ENCODE measurements around the gene PLEKHB2. TPM values are rescaled to one million over a fixed set of nuclear protein-coding genes. Genes with fewer than 3 reads are reported as not detected.

Gene PLEKHB2
- total and polyA plus RNA-seq, 2 of the 8 experiments (the other 6 are each of a cell fraction or from before 2014, with no cell fraction given): 42.4 to 54.8 TPM

DNA sequence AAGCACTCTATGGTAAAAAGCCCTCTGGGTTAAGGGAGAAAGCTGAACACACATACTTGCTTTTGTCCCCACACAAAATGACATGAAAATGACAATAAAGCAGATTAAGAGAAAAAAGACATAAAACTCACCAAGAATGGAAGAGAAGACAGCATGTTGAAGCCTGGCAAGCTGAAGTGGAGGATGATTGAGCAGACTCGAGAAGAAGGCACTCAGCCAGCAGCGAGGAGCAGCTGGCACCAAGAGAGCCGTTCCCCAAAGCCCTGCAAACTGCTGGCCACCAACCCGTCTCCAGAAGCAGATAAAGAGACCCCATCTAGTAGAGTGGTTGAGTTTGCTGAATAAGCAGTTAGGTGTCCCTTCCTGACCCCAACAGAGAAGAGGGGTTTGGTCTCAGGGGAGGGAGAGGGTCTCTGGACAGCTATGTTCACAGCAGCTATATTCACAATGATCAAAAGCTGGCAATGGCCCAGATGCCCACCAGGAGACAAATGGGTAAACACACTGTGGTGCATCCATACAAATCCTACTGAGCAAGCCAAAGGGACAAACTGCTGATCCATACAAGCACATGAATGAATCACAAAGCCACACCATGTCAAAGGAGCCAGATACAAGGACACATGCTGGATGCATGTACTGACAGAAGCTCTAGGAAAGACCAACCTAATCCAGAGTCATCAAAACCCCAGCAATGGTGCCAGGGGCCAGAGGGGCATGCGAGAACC is 48.8 kb upstream of the PLEKHB2 start:
- Histone ChIP-seq H3K14ac (ENCODE audit: insufficient read length) (no peak overlapping the region), H4K5ac (ENCODE audit: insufficient read length, low read depth, low read length) (no peak overlapping the region), H3K79me1 (ENCODE audit: low read depth, low read length) (peaks cover 22% of the 10 kb centered on the region), H3K18ac (ENCODE audit: extremely low read depth, low read length) (no peak overlapping the region), H3K23ac (ENCODE audit: insufficient read length) (no peak overlapping the region), H3K23me2 (ENCODE audit: low read depth, low read length) (no peaks in the 10 kb centered on the region), H2BK20ac (ENCODE audit: low read length) (no peak overlapping the region), H3K9ac (replicated peaks in 1 of 4; ENCODE audit: extremely low read depth in 1 of 4, low read depth in 3 of 4, low read length in 3 of 4) (no peak overlapping the region; a peak in 1 of 7 replicates), H4K91ac (replicated peaks; ENCODE audit: insufficient read length, low read length) (no peak overlapping the region), H2AK5ac (ENCODE audit: low read depth, low read length) (no peak overlapping the region), H2BK15ac (ENCODE audit: low read length) (no peak overlapping the region), H3K27me3 (replicated peaks in 1 of 4; ENCODE audit: control insufficient read depth in 3 of 4, extremely low read depth in 1 of 4, insufficient read depth in 3 of 4, low read length in 3 of 4) (no peaks in the 10 kb centered on the region), H3K4me3 (ENCODE audit: extremely low read depth in 1 of 4, insufficient read depth in 2 of 4, low read depth in 3 of 4, low read length in 4 of 4) (no peak overlapping the region), H2BK120ac (replicated peaks; ENCODE audit: low read depth, low read length) (no peak overlapping the region), H3K4me2 (ENCODE audit: insufficient read depth in 1 of 2, low read depth in 2 of 2, low read length in 2 of 2) (no peak overlapping the region), H3K4ac (replicated peaks; ENCODE audit: insufficient read length, low read depth, low read length) (no peak overlapping the region), H2BK12ac (ENCODE audit: low read depth, low read length) (no peak overlapping the region), H3K27ac (ENCODE audit: low read depth, low read length) (no peak overlapping the region), H2BK5ac (ENCODE audit: low read depth, low read length) (no peak overlapping the region), H3K9me3 (ENCODE audit: insufficient read depth in 2 of 2, low read depth in 1 of 2, low read length in 1 of 2) (no peaks in the 10 kb centered on the region), H4K8ac (ENCODE audit: extremely low read depth, insufficient read depth, low read length) (no peak overlapping the region), H3K4me1 (replicated peaks in 1 of 4; ENCODE audit: control insufficient read depth in 3 of 4, insufficient read depth in 4 of 4, low read length in 3 of 4) (peaks cover 0 to 2% (median 0%) of the 10 kb centered on the region in 4 experiments; a peak in 1 of 7 replicates), H4K20me1 (replicated peaks in 1 of 2; ENCODE audit: control insufficient read depth in 1 of 2, insufficient read depth in 2 of 2, low read length in 2 of 2) (peaks cover 17 to 39% of the 10 kb centered on the region in 2 experiments), H3K79me2 (ENCODE audit: control insufficient read depth in 1 of 2, insufficient read depth in 2 of 2, low read length in 2 of 2) (peaks cover 0 to 60% of the 10 kb centered on the region in 2 experiments), H3K36me3 (ENCODE audit: control insufficient read depth in 2 of 4, insufficient read depth in 4 of 4, low read length in 3 of 4) (peaks cover 11 to 71% (median 43%) of the 10 kb centered on the region in 4 experiments; a peak in 7 of 8 replicates), H3K56ac (replicated peaks; ENCODE audit: insufficient read length, low read depth, low read length) (no peak overlapping the region), H2AFZ (ENCODE audit: low read length) (no peak overlapping the region)
- ChIA-PET POLR2A (ENCODE audit: partially characterized antibody) (interaction anchor here (0.8 to 1.8 kb wide), 6 partner anchors 10 to 37 kb away, joined by 3 to 11 read pairs (median 4); partner anchors contain the start of gene FAM168B), CTCF (ENCODE audit: partially characterized antibody) (interaction anchor here (1.4 to 2.0 kb wide), 3 partner anchors 15 to 89 kb away, joined by 4 to 8 read pairs (median 6); no protein-coding TSS in a partner anchor)
- 94% methylated on average over 5 of the region's 5 CpGs; no CpG with 5 or more reads in 1 of the 2 experiments for WGBS, 2 experiments (ENCODE audit: extremely low coverage in 1 of 2, insufficient coverage in 1 of 2, insufficient read length in 1 of 2, insufficient replicate concordance in 2 of 2, low coverage in 1 of 2, low lambda C conversion rate in 2 of 2, missing lambda C conversion rate in 1 of 2)
- TF ChIP-seq TAF1 (IDR thresholded peaks at IDR 0.05; ENCODE audit: low read depth, low read length) (no peak), RBBP5 (IDR thresholded peaks at IDR 0.05; ENCODE audit: borderline replicate concordance, low read depth, low read length) (no peak), CEBPB (IDR thresholded peaks at IDR 0.05; ENCODE audit: low read depth, low read length) (no peak), YY1 (IDR thresholded peaks at IDR 0.05; ENCODE audit: low read depth, low read length) (no peak)
- no peak for DNase-seq (ENCODE audit: low read depth in 1 of 2, low spot score in 2 of 2)
- FAIRE-seq: no peak
